Measurements from ENCODE around the gene GORAB. TPM values are rescaled to one million over a fixed set of nuclear protein-coding genes. Genes with fewer than 3 reads are reported as not detected.

The GORAB gene
- total RNA-seq, 1 experiment from 2014 or later: 10.9 TPM

- intact Hi-C loops (cut with micrococcal nuclease; ENCODE audit: unreplicated experiment): no loop called here
- Histone ChIP-seq H3K36me3 (ENCODE audit: insufficient read depth, low read length, poor library complexity, severe bottlenecking) (no peaks in the 10 kb centered on the region), H3K9me3 (ENCODE audit: low read depth, low read length, poor library complexity, severe bottlenecking) (no peaks in the 10 kb centered on the region), H3K4me3 (ENCODE audit: low read depth, low read length, poor library complexity, severe bottlenecking) (no peak overlapping the region), H3K27me3 (replicated peaks; ENCODE audit: insufficient read depth, low read depth, low read length, poor library complexity) (peaks cover 4% of the 10 kb centered on the region), H3K27ac (ENCODE audit: low read depth, low read length, poor library complexity, severe bottlenecking) (no peak overlapping the region), H3K4me1 (ENCODE audit: insufficient read depth, low read length, poor library complexity, severe bottlenecking) (no peaks in the 10 kb centered on the region)
- ChIA-PET POLR2A (ENCODE audit: low non-redundant PET) (no interaction called here), CTCF (no interaction called here)
- TF ChIP-seq, protein P1, sequence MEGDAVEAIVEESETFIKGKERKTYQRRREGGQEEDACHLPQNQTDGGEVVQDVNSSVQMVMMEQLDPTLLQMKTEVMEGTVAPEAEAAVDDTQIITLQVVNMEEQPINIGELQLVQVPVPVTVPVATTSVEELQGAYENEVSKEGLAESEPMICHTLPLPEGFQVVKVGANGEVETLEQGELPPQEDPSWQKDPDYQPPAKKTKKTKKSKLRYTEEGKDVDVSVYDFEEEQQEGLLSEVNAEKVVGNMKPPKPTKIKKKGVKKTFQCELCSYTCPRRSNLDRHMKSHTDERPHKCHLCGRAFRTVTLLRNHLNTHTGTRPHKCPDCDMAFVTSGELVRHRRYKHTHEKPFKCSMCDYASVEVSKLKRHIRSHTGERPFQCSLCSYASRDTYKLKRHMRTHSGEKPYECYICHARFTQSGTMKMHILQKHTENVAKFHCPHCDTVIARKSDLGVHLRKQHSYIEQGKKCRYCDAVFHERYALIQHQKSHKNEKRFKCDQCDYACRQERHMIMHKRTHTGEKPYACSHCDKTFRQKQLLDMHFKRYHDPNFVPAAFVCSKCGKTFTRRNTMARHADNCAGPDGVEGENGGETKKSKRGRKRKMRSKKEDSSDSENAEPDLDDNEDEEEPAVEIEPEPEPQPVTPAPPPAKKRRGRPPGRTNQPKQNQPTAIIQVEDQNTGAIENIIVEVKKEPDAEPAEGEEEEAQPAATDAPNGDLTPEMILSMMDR (conservative IDR thresholded peaks at IDR 0.05; ENCODE audit: low read depth, low read length): no peak
- TF ChIP-seq EZH2 (IDR thresholded peaks at IDR 0.05; ENCODE audit: borderline replicate concordance, low read depth, low read length, poor library complexity, severe bottlenecking): no peak
- DNase-seq (ENCODE audit: low spot score): no peak
- BruUV-seq (replicated peaks): no TSS peak
Observed at GRCh38 chr1:170590921-170591705, 59.1 kb downstream of the GORAB start.

GRCh38 chr1:170592591-170593111 lies 60.7 kb downstream of the GORAB start:
- ChIA-PET POLR2A (ENCODE audit: low non-redundant PET) (no interaction called here), CTCF (no interaction called here)
- no TSS peak for BruUV-seq (replicated peaks)
- intact Hi-C loops (cut with micrococcal nuclease; ENCODE audit: unreplicated experiment): no loop called here
- H3K4me1 ChIP-seq (ENCODE audit: insufficient read depth, low read length, poor library complexity, severe bottlenecking): no peaks in the 10 kb centered on the region
- peaks cover 4% of the 10 kb centered on the region for H3K27me3 ChIP-seq (replicated peaks; ENCODE audit: insufficient read depth, low read depth, low read length, poor library complexity)
- peaks cover 5% of the 10 kb centered on the region for H3K9me3 ChIP-seq (ENCODE audit: low read depth, low read length, poor library complexity, severe bottlenecking)
- H3K36me3 ChIP-seq (ENCODE audit: insufficient read depth, low read length, poor library complexity, severe bottlenecking): no peaks in the 10 kb centered on the region
- no peak for DNase-seq (ENCODE audit: low spot score)
- TF ChIP-seq, protein P1 (conservative IDR thresholded peaks at IDR 0.05; ENCODE audit: low read depth, low read length): no peak
- no peak for TF ChIP-seq EZH2 (IDR thresholded peaks at IDR 0.05; ENCODE audit: borderline replicate concordance, low read depth, low read length, poor library complexity, severe bottlenecking)
- H3K4me3 ChIP-seq (ENCODE audit: low read depth, low read length, poor library complexity, severe bottlenecking): no peak overlapping the region
- H3K27ac ChIP-seq (ENCODE audit: low read depth, low read length, poor library complexity, severe bottlenecking): no peak overlapping the region

DNA sequence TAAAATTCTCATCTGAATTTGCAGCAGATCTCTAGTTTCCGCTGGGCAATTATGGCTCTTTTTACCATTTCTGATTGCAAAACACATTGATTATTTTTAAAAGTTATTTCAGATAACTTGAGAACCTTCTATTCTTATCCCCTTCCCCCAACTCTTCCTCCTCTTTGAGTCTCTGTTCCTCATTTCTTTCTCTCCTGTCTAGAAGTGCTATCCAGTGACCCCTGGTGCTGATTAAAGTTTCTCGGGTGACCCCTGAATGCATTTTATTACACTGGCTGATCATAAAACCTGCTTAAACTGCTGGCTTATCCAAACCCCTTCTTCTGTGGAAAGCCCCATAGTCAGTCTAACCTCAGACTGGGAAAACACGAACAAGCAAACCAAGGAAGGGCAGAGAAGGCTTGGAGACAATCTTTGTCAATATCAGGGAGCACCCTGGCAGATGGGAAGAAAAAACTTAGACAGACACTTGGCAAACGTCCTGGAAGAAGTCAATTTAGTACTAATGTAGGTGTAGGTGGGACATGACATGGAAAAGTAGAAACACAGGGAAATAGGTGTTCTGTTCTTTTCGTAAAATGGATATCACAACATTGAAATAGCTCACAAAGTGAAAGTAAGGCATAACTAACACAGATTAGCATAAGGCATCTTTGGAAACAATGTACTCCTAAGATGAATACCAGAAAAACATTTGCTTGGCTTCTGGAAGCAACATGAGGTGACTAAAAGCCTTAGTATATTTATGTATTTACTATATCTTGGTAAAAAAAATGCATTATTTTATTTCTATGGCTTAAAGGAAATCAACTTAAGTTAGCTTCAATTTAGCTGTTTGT lies 61.4 kb downstream of the GORAB start:
- no TSS peak for BruUV-seq (replicated peaks)
- ChIA-PET POLR2A (ENCODE audit: low non-redundant PET) (interaction anchor here (0.5 kb wide), 1 partner anchor 1018 kb away, joined by 3 read pairs; no protein-coding TSS in a partner anchor), CTCF (no interaction called here)
- intact Hi-C loops (cut with micrococcal nuclease; ENCODE audit: unreplicated experiment): no loop called here
- Histone ChIP-seq H3K9me3 (ENCODE audit: low read depth, low read length, poor library complexity, severe bottlenecking) (peaks cover 5% of the 10 kb centered on the region), H3K4me3 (ENCODE audit: low read depth, low read length, poor library complexity, severe bottlenecking) (no peak overlapping the region), H3K27me3 (replicated peaks; ENCODE audit: insufficient read depth, low read depth, low read length, poor library complexity) (peaks cover 4% of the 10 kb centered on the region), H3K27ac (ENCODE audit: low read depth, low read length, poor library complexity, severe bottlenecking) (no peak overlapping the region), H3K4me1 (ENCODE audit: insufficient read depth, low read length, poor library complexity, severe bottlenecking) (no peaks in the 10 kb centered on the region), H3K36me3 (ENCODE audit: insufficient read depth, low read length, poor library complexity, severe bottlenecking) (no peaks in the 10 kb centered on the region)
- TF ChIP-seq EZH2 (IDR thresholded peaks at IDR 0.05; ENCODE audit: borderline replicate concordance, low read depth, low read length, poor library complexity, severe bottlenecking): no peak
- TF ChIP-seq, protein P1 (conservative IDR thresholded peaks at IDR 0.05; ENCODE audit: low read depth, low read length): no peak
- DNase-seq (ENCODE audit: low spot score): no peak

All from A673 (cell line).